Measurements from ENCODE around the gene PDE10A.

- TF ChIP-seq CTCF (IDR thresholded peaks at IDR 0.05; ENCODE audit: insufficient read depth, low read length) (no peak), POLR2AphosphoS5 (IDR thresholded peaks at IDR 0.05; ENCODE audit: low read depth) (no peak), SPI1 (IDR thresholded peaks at IDR 0.05; ENCODE audit: borderline replicate concordance, low read depth) (no peak)
- TF ChIP-seq, protein P1, sequence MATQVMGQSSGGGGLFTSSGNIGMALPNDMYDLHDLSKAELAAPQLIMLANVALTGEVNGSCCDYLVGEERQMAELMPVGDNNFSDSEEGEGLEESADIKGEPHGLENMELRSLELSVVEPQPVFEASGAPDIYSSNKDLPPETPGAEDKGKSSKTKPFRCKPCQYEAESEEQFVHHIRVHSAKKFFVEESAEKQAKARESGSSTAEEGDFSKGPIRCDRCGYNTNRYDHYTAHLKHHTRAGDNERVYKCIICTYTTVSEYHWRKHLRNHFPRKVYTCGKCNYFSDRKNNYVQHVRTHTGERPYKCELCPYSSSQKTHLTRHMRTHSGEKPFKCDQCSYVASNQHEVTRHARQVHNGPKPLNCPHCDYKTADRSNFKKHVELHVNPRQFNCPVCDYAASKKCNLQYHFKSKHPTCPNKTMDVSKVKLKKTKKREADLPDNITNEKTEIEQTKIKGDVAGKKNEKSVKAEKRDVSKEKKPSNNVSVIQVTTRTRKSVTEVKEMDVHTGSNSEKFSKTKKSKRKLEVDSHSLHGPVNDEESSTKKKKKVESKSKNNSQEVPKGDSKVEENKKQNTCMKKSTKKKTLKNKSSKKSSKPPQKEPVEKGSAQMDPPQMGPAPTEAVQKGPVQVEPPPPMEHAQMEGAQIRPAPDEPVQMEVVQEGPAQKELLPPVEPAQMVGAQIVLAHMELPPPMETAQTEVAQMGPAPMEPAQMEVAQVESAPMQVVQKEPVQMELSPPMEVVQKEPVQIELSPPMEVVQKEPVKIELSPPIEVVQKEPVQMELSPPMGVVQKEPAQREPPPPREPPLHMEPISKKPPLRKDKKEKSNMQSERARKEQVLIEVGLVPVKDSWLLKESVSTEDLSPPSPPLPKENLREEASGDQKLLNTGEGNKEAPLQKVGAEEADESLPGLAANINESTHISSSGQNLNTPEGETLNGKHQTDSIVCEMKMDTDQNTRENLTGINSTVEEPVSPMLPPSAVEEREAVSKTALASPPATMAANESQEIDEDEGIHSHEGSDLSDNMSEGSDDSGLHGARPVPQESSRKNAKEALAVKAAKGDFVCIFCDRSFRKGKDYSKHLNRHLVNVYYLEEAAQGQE (IDR thresholded peaks at IDR 0.05; ENCODE audit: insufficient replicate concordance, low read depth), result no peak
Observed at GRCh38 chr6:165292657-165293056, 370.4 kb downstream of the PDE10A start.

Data from HL-60 (cell line).